Measurements from ENCODE around the gene TRRAP.
"Not testable (repeated sequence)": the region's sequence is repeated elsewhere in the genome, so short reads cannot be mapped to it uniquely, and the experiment has no call there.

TRRAP gene

GRCh38 chr7:98878365-98879197 lies at the start of gene TRRAP:
TRRAP (plus strand) TSS chr7:98878532; CDS start chr7:98881151, 2,619 bp downstream.
- DNase-seq = peak; percentile 22

- DNase-seq = no peak
These were observed 47.3 kb upstream of the TRRAP start for GRCh38 chr7:98830972-98831548.

- DNase-seq = no peak
These were observed 46.6 kb upstream of the TRRAP start for GRCh38 chr7:98831641-98832221.

GRCh38 chr7:98833022-98833421 lies 45.3 kb upstream of the TRRAP start:
- DNase-seq = no peak

GRCh38 chr7:98834949-98835348 lies 43.4 kb upstream of the TRRAP start:
- no peak for DNase-seq

GRCh38 chr7:98836811-98837629 lies 41.3 kb upstream of the TRRAP start:
- no peak for DNase-seq

- no peak for DNase-seq
These were observed 40.7 kb upstream of the TRRAP start for GRCh38 chr7:98837630-98837972.

GRCh38 chr7:98840096-98840495 lies 38.2 kb upstream of the TRRAP start:
- DNase-seq = no peak

- no peak for DNase-seq
These were observed 37.6 kb upstream of the TRRAP start for GRCh38 chr7:98840722-98841121.

GRCh38 chr7:98841179-98841997 lies 36.9 kb upstream of the TRRAP start:
- DNase-seq = no peak

- not testable (repeated sequence) for DNase-seq
These were observed 35.8 kb upstream of the TRRAP start for GRCh38 chr7:98842552-98842951.

- DNase-seq = no peak
These were observed 29.4 kb upstream of the TRRAP start for GRCh38 chr7:98848918-98849317.

GRCh38 chr7:98852826-98853225 lies 25.5 kb upstream of the TRRAP start:
- no peak for DNase-seq

- DNase-seq = no peak
These were observed 22.5 kb upstream of the TRRAP start for GRCh38 chr7:98855610-98856422.

GRCh38 chr7:98860071-98860470 lies 18.3 kb upstream of the TRRAP start:
- DNase-seq = no peak

GRCh38 chr7:98862203-98862602 lies 16.1 kb upstream of the TRRAP start:
- DNase-seq = no peak

- DNase-seq = no peak
These were observed 15.5 kb upstream of the TRRAP start for GRCh38 chr7:98862716-98863420.

- DNase-seq = no peak
These were observed 14.7 kb upstream of the TRRAP start for GRCh38 chr7:98863601-98864000.

- no peak for DNase-seq
These were observed 13.4 kb upstream of the TRRAP start for GRCh38 chr7:98864731-98865453.

- no peak for DNase-seq
These were observed 12.0 kb upstream of the TRRAP start for GRCh38 chr7:98866351-98866750.
